SW480 (cell line): ENCODE results near the gene KRTAP10-5.
"Not testable (repeated sequence)": the region's sequence is repeated elsewhere in the genome, so short reads cannot be mapped to it uniquely, and the experiment has no call there.

Experiments
- DNase-seq: peaks from one replicate; pipeline ENCODE4 v3.0.0-alpha.2; 2016; ENCODE audit warnings: low spot score

Gene KRTAP10-5

DNA sequence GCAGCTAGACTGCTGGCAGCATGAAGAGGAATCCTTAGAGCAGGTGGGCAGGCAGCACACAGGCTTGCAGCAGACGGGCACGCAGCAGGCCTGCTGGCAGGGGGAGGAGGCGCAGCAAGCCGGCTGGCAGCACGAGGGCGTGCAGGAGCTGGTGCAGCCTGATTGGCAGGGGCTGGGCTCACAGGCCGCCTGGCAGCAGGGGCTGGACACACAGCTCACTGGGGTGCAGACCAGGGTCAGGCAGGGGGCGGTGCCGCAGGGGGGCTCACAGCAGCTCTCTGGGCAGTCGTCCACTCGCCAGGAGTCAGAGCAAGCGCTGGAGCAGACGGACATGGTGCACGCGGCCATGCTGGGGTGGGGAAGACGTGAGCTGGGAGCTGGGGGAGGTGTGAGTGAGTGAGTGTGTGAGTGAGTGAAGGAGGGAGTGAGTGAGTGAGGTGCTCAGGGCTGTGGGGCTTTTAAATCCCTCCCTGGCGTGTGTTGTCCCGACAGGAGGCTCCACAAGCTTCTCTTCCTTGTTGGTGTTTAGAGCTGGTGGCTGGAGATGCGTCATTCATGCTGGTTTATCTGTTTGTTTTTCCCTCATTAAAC lies at the start of gene KRTAP10-5:
TSS of gene KRTAP10-5 (minus strand) at position 374 of the 591 bp plus-strand sequence. CDS start at position 348, 26 bp downstream.
- DNase-seq: not testable (repeated sequence)

- DNase-seq: no peak
Measured at GRCh38 chr21:44628707-44629391, 48.4 kb upstream of the KRTAP10-5 start.

DNA sequence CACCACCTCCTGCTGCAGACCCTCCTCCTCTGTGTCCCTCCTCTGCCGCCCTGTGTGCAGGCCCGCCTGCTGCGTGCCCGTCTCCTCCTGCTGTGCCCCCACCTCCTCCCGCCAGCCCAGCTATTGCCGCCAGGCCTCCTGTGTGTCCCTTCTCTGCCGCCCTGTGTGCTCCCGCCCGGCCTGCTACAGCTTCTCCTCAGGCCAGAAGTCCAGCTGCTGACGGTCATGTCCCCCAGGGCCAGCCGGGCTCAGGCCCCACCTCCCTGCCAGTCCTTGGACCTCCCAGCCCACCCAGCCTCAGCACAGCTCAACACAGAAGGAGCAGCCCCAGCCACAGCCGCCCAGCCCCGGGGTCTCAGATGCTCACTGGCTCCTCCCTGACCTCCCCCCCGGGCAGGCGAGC lies 47.4 kb upstream of the KRTAP10-5 start:
- not testable (repeated sequence) for DNase-seq

- DNase-seq: not testable (repeated sequence)
Measured at GRCh38 chr21:44627181-44627822, 46.9 kb upstream of the KRTAP10-5 start.

DNA sequence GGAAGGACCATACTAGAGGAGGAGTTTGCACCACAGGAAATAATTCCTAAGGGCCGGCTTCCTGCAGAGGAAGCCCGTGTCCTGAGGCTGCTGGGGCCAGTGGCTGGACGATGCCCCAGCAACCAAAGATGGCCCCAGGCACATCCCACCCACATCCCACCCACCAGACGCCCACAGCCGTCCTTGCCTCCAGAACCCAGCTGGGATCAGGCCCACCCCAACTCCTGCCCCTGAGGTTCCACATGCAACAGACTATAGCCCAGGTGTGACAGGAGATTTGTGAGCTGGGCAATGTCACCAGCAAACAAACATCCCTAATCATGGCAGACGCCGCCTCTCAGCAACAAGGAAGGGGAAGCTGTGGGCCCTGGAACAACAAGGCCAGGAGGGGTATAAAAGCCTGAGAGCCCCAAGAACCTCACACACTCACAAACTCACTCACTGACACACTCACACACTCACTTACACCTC lies 46.3 kb upstream of the KRTAP10-5 start, which contains the start of gene KRTAP10-9:
TSS of gene KRTAP10-9 (plus strand) at position 421 of the 471 bp plus-strand sequence. CDS start 79 bp downstream, outside the sequence.
- no peak for DNase-seq

DNA sequence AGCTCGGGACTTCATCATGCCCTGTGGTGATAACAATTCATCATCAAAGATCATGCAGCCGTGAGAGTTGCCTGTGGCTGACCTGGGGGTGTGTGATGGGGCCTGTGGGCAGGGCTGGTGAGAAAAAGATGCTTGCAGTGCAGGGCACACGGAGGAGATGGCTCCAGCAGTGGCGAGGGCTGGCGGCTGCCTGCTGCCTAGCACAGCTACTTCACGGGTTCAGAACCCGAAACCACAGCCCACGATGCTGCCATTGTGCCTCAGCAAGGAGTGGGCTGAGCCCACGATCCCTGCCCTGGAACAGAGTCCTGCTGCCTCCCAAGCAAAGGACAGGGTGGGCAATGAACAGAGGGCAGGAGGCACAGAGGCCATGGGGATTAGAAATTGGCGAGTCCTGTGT lies 45.9 kb upstream of the KRTAP10-5 start:
- DNase-seq: no peak

- DNase-seq: no peak
Measured at GRCh38 chr21:44625756-44626155, 45.4 kb upstream of the KRTAP10-5 start.

- DNase-seq: peak; percentile 8
Measured at GRCh38 chr21:44623575-44623974, 43.2 kb upstream of the KRTAP10-5 start.

GRCh38 chr21:44619886-44620285 lies 39.5 kb upstream of the KRTAP10-5 start:
- no peak for DNase-seq

DNA sequence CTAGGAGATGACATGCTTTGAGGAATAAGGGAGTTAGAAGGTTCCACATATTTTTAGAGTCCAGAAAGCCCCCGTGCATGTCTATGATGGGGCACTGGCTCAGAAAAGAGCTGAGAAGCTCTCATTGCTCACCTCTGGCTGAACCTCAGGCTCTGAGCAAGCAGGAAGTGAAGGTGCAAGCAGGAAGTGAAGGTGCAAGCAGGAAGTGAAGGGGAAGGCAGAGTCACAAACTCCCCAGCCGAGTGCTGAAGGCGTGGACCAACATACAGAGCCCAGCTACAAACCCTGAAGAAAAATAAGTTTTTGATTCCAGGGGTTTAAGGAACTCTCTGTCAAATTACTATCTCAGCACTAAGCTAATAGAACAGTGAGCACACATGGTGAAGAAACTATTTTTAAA lies 38.5 kb upstream of the KRTAP10-5 start:
- DNase-seq: no peak

GRCh38 chr21:44618504-44618903 lies 38.1 kb upstream of the KRTAP10-5 start:
- DNase-seq: peak; percentile 5

DNA sequence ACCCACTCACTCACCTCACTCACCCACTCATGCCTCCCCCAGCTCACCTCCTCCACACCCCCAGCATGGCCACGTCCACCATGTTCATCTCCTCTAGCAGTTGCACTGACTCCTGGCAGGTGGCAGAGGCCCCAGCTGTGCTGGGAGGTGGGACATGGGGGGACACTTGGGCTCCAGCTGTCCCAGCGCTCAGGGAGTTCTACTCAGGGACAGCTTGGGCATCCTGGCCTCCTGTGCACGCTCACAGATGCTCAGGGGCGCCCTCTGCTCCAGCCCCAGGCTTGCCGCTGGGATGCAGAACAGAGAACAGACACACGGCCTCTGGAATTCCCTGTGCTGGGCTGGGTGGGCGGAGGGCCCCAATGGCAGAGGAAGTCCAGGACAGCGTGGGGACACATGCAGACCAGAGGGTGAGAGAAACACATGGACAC lies 36.7 kb upstream of the KRTAP10-5 start:
- DNase-seq: no peak

GRCh38 chr21:44616591-44616926 lies 36.2 kb upstream of the KRTAP10-5 start:
- no peak for DNase-seq

GRCh38 chr21:44615911-44616590 lies 35.6 kb upstream of the KRTAP10-5 start:
- DNase-seq: no peak

- no peak for DNase-seq
Measured at GRCh38 chr21:44615466-44615865, 35.1 kb upstream of the KRTAP10-5 start.

GRCh38 chr21:44614961-44615391 lies 34.6 kb upstream of the KRTAP10-5 start:
- DNase-seq: peak; percentile 10

GRCh38 chr21:44614161-44614631 lies 33.8 kb upstream of the KRTAP10-5 start:
- DNase-seq: no peak

DNA sequence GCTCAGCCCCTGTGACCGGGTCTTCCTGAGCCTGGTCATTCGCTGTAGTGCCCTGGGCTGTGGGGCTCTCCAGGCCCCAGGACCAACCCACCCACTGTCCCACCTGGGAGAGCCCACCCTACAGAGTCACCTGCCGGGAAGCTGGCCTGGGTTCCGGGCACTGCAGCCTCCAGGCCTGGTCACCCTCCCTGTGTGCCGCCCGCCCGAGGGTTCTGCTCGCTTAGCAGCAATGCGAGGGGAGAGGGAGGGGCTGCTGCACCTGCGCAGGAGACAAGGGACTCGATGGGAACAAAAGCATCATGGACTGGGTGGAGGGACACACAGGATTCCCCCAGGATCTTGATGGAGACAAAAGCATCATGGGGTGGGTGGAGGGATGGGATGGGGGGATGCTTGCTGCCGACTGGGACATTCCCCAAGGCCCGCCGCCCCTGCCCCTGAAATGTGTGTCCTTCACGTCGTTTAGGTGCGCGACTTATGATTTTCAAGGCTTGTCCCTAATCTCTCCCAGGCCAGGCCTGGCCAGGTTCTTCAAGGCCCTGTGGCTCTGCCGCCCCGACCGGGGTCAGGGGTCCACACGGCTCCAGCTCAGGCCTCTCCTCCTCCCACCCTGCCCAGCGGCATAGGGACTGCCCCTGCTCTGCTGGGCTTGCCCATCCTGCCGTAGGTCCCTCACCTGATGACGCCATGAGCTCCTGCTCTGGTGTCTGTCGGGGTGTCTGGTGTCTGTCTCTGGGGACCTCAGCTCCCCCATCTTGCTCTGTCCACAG lies 33.2 kb upstream of the KRTAP10-5 start:
- DNase-seq: no peak

- DNase-seq: no peak
Measured at GRCh38 chr21:44612669-44613229, 32.3 kb upstream of the KRTAP10-5 start.

- DNase-seq: no peak
Measured at GRCh38 chr21:44612029-44612486, 31.7 kb upstream of the KRTAP10-5 start, which contains the start of gene KRTAP10-8. TSS of gene KRTAP10-8 (plus strand) at chr21:44612079. CDS start at chr21:44612101, 22 bp downstream.

DNA sequence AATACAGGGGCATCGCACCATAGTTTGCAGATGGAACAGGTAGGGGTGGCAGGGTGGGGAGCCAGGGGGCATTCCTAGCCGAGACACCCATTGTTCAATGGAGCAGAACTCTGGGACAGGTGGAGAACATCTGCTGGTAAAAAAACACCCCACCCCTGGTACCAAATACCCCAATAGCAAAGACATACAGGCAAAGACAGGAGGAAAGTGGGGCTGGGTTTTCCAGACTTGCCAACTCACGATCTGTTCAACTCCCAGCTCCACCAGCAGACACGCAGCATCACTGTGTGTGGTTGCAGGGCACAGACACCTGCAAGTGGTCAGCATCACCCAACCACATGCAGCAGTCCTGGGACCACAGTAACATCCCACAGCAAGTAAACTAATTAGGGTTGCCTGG lies 31.1 kb upstream of the KRTAP10-5 start:
- no peak for DNase-seq
